HCT116 (cell line): ENCODE data around the gene RASL10A. TPM values are rescaled to one million over a fixed set of nuclear protein-coding genes. Genes with fewer than 3 reads are reported as not detected.

Experiments
- ATAC-seq: fragments of 200-7000 bp; cut with Tn5 transposase; 2 replicates; pipeline ENCODE4 v1.9.1; 2020; ENCODE audit warnings: mild to moderate bottlenecking, moderate library complexity
- BruUV-seq: library from RNA; stranded (reverse); fragments of 400-500 nt; replicated peaks from 2 replicates; lab custom pipeline; 2021; lab: Mats Ljungman, UMichigan
- CTCF ChIA-PET: fragments of 300-600 bp; sonication (Branson Sonifier 250); formaldehyde crosslinking; loops from one replicate; lab custom pipeline; 2021; ENCODE audit warnings: antibody characterized with exemption; lab: Charles Lee
- POLR2A ChIA-PET: fragments of 300-600, 350-600 bp; sonication (Branson Sonifier 250); formaldehyde crosslinking; loops from one replicate; lab custom pipeline; 2021; ENCODE audit warnings: antibody characterized with exemption; lab: Charles Lee
- RAD21 ChIA-PET, 2 experiments: fragments of 300-600 bp; sonication (Branson Sonifier 250); formaldehyde crosslinking; loops; one replicate each; lab custom pipeline; 2023; ENCODE audit warnings: low total read pairs in 2 of 2; ENCODE audit not compliant: uncharacterized antibody in 2 of 2, unreplicated experiment in 2 of 2, low non-redundant PET in 1 of 2; lab: Charles Lee
- DNase-seq: peaks from one replicate; pipeline ENCODE4 v3.0.0-alpha.2; 2010; ENCODE audit warnings: low read depth, low spot score
- H2AFZ ChIP-seq: fragments of 200-600 bp; shearing (Covaris generic), sonication (generic); 2 replicates; pipeline ENCODE4 v1.6.1; 2017; ENCODE audit warnings: low read depth, mixed run types, mixed read lengths, antibody characterized with exemption, low read length; ENCODE audit not compliant: poor library complexity, severe bottlenecking
- H3K27ac ChIP-seq: 2 replicates; pipeline ENCODE4 v1.5.1; 2012; ENCODE audit warnings: low read depth, low read length
- H3K27me3 ChIP-seq: fragments of 200-600 bp; sonication (generic); 2 replicates; pipeline ENCODE4 v1.6.1; 2016; ENCODE audit warnings: mixed run types, low read length, mixed read lengths; ENCODE audit not compliant: insufficient read depth
- H3K36me3 ChIP-seq, 2 experiments: fragments of 200-500 bp in 1 of 2; fragments of 200-600 bp in 1 of 2; sonication (Bioruptor generic) in 1 of 2; sonication (generic) in 1 of 2; 2 replicates each; pipeline versions ENCODE4 v1.5.1 to v1.6.1; 2014 to 2016; ENCODE audit warnings: low read length in 2 of 2, inconsistent platforms in 1 of 2, mixed read lengths in 1 of 2, mixed run types in 1 of 2; ENCODE audit not compliant: insufficient read depth in 2 of 2, control insufficient read depth in 1 of 2
- H3K4me1 ChIP-seq, 2 experiments: fragments of 200-600 bp in 1 of 2; sonication (generic) in 1 of 2; 2 replicates each; pipeline versions ENCODE4 v1.5.1 to v1.6.1; 2012 to 2017; ENCODE audit warnings: low read length in 2 of 2, inconsistent platforms in 1 of 2, mild to moderate bottlenecking in 1 of 2, mixed read lengths in 1 of 2, mixed run types in 1 of 2, moderate library complexity in 1 of 2; ENCODE audit not compliant: insufficient read depth in 2 of 2, control insufficient read depth in 1 of 2
- H3K4me2 ChIP-seq: fragments of 200-600 bp; sonication (generic); 2 replicates; pipeline ENCODE4 v1.6.1; 2017; ENCODE audit warnings: mixed run types, low read length, mixed read lengths
- H3K4me3 ChIP-seq, 2 experiments: fragments of 200-600 bp in 1 of 2; sonication (generic) in 1 of 2; replicated peaks in 1 of 2; 2 replicates each; pipeline ENCODE4 v1.5.1; 2011 to 2016; ENCODE audit warnings: low read length in 2 of 2, control low read depth in 1 of 2, low read depth in 1 of 2, mild to moderate bottlenecking in 1 of 2, mixed read lengths in 1 of 2, mixed run types in 1 of 2
- H3K79me2 ChIP-seq: fragments of 200-600 bp; sonication (generic); 2 replicates; pipeline ENCODE4 v1.6.1; 2017; ENCODE audit warnings: mild to moderate bottlenecking, mixed run types, low read length, moderate library complexity, mixed read lengths; ENCODE audit not compliant: insufficient read depth
- H3K9ac ChIP-seq: fragments of 200-600 bp; sonication (generic); 2 replicates; pipeline ENCODE4 v1.6.1; 2016; ENCODE audit warnings: low read length, mixed read lengths
- H3K9me2 ChIP-seq: fragments of 200-600 bp; sonication (generic), shearing (Covaris generic); 2 replicates; pipeline ENCODE4 v1.6.1; 2017; ENCODE audit warnings: mixed run types, mild to moderate bottlenecking, moderate library complexity; ENCODE audit not compliant: insufficient read depth
- H3K9me3 ChIP-seq, 2 experiments: fragments of 200-500 bp in 1 of 2; fragments of 200-600 bp in 1 of 2; sonication (Bioruptor generic) in 1 of 2; sonication (generic) in 1 of 2; 2 replicates each; pipeline ENCODE4 v1.6.1; 2014 to 2017; ENCODE audit warnings: low read length in 2 of 2, mixed read lengths in 2 of 2, inconsistent platforms in 1 of 2, low read depth in 1 of 2, mild to moderate bottlenecking in 1 of 2, mixed run types in 1 of 2, moderate library complexity in 1 of 2; ENCODE audit not compliant: control insufficient read depth in 1 of 2, insufficient read depth in 1 of 2
- H4K20me1 ChIP-seq: fragments of 200-600 bp; sonication (generic), shearing (Covaris generic); 2 replicates; pipeline ENCODE4 v1.6.1; 2017; ENCODE audit warnings: mixed run types, mild to moderate bottlenecking, moderate library complexity; ENCODE audit not compliant: insufficient read depth
- CEBPB ChIP-seq: IDR thresholded peaks from 2 replicates; pipeline ENCODE4 v1.6.1; 2012; ENCODE audit warnings: low read depth
- EZH2 ChIP-seq: fragments of 200-600 bp; sonication (generic); IDR thresholded peaks from 2 replicates; pipeline ENCODE4 v1.6.1; 2017; ENCODE audit warnings: antibody characterized with exemption, mixed run types
- EZH2phosphoT487 ChIP-seq: fragments of 200-600 bp; IDR thresholded peaks from 2 replicates; pipeline ENCODE4 v1.6.1; 2018; ENCODE audit warnings: antibody characterized with exemption, borderline replicate concordance
- FOSL1 ChIP-seq: IDR thresholded peaks from 2 replicates; pipeline ENCODE4 v1.6.1; 2012; ENCODE audit warnings: low read depth
- JUND ChIP-seq: IDR thresholded peaks from 2 replicates; pipeline ENCODE4 v1.6.1; 2012
- RAD21 ChIP-seq: IDR thresholded peaks from 2 replicates; pipeline ENCODE4 v1.6.1; 2012; ENCODE audit warnings: low read depth, mild to moderate bottlenecking
- SP1 ChIP-seq: IDR thresholded peaks from 2 replicates; pipeline ENCODE4 v1.6.1; 2012; ENCODE audit warnings: low read depth
- SRF ChIP-seq: IDR thresholded peaks from 2 replicates; pipeline ENCODE4 v1.6.1; 2012; ENCODE audit warnings: low read depth
- YY1 ChIP-seq: IDR thresholded peaks from 2 replicates; pipeline ENCODE4 v1.6.1; 2011; ENCODE audit warnings: low read length, low read depth, moderate library complexity, mild to moderate bottlenecking; ENCODE audit not compliant: insufficient replicate concordance; ENCODE audit errors: extremely low read depth
- ZFX ChIP-seq: fragments of 450-650 bp; IDR thresholded peaks from 2 replicates; pipeline ENCODE4 v1.6.1; 2017
- intact Hi-C: fragments of 100-400 bp; cut with micrococcal nuclease; formaldehyde crosslinking; loops from 2 replicates; pipeline ENCODE4 v1.10.0; 2022
- total RNA-seq: library from RNA; stranded (reverse); gene quantifications from one replicate; pipeline ENCODE4 v1.2.1, GENCODE V29; 2021; ENCODE audit not compliant: unreplicated experiment
- TF ChIP-seq, protein P1 (sequence below): IDR thresholded peaks from 2 replicates; pipeline ENCODE4 v1.6.1; 2012
- TF ChIP-seq, protein P2 (sequence below): IDR thresholded peaks from 2 replicates; pipeline ENCODE4 v1.6.1; 2012; ENCODE audit warnings: low read depth

Gene RASL10A
- total RNA-seq, 1 experiment from 2014 or later = 0.96 TPM

GRCh38 chr22:29351042-29351441 is 35.5 kb upstream of the RASL10A start (continued):
- TF ChIP-seq, protein P1, sequence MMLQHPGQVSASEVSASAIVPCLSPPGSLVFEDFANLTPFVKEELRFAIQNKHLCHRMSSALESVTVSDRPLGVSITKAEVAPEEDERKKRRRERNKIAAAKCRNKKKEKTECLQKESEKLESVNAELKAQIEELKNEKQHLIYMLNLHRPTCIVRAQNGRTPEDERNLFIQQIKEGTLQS = no peak

DNA sequence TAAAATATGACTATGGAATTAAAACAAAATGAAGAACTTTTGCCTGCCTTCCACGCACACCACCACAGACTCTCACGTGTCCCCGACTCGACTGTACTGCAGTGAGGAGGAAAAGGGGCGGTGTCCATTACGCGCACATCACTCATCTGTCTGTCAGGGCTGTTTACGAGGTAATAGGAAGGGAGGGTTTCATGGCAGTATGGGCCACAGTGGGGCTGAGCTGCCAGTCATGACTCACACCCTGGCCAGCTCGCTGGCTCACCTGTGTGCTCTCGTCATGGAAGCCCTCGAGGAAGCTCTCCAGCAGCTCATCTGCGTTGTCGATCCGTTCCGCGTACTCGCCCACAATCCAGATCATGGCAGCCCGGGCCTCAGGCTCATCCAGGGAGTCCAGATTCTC is 33.5 kb upstream of the RASL10A start:
- ATAC-seq = peak; percentile 42
- TF ChIP-seq RAD21 (no peak), SP1 (peak; percentile 18; the same call in 1 of the 2 replicates), SRF (no peak), ZFX (no peak), CEBPB (no peak), EZH2phosphoT487 (no peak), EZH2 (no peak), JUND (0 out of 2 replicates have a peak, but pooled peaks have one; percentile 32), FOSL1 (0 out of 2 replicates have a peak, but pooled peaks have one; percentile 13), YY1 (no peak)
- TF ChIP-seq, protein P2, sequence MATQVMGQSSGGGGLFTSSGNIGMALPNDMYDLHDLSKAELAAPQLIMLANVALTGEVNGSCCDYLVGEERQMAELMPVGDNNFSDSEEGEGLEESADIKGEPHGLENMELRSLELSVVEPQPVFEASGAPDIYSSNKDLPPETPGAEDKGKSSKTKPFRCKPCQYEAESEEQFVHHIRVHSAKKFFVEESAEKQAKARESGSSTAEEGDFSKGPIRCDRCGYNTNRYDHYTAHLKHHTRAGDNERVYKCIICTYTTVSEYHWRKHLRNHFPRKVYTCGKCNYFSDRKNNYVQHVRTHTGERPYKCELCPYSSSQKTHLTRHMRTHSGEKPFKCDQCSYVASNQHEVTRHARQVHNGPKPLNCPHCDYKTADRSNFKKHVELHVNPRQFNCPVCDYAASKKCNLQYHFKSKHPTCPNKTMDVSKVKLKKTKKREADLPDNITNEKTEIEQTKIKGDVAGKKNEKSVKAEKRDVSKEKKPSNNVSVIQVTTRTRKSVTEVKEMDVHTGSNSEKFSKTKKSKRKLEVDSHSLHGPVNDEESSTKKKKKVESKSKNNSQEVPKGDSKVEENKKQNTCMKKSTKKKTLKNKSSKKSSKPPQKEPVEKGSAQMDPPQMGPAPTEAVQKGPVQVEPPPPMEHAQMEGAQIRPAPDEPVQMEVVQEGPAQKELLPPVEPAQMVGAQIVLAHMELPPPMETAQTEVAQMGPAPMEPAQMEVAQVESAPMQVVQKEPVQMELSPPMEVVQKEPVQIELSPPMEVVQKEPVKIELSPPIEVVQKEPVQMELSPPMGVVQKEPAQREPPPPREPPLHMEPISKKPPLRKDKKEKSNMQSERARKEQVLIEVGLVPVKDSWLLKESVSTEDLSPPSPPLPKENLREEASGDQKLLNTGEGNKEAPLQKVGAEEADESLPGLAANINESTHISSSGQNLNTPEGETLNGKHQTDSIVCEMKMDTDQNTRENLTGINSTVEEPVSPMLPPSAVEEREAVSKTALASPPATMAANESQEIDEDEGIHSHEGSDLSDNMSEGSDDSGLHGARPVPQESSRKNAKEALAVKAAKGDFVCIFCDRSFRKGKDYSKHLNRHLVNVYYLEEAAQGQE = no peak
- TF ChIP-seq, all 23 proteins: peak for 3
- H3K9me2 ChIP-seq = no peaks in the 10 kb centered on the region
- H3K4me2 ChIP-seq = peak overlapping the region; percentile 39; the same call in 1 of the 2 replicates
- intact Hi-C loops = no loop called here
- H3K4me1 ChIP-seq = peaks cover 15 to 19% of the 10 kb centered on the region in 2 experiments
- no peaks in the 10 kb centered on the region for H3K79me2 ChIP-seq
- no peak overlapping the region for H2AFZ ChIP-seq
- no peaks in the 10 kb centered on the region for H3K27me3 ChIP-seq
- no peak overlapping the region for H3K4me3 ChIP-seq
- no peaks in the 10 kb centered on the region for H3K9me3 ChIP-seq
- peaks cover 14 to 40% of the 10 kb centered on the region in 2 experiments; a peak in 3 of 4 replicates for H3K36me3 ChIP-seq
- BruUV-seq = no TSS peak
- no peak overlapping the region for H3K9ac ChIP-seq
- ChIA-PET POLR2A (no interaction called here), RAD21 (interaction anchor here in 1 of 2 experiments (0.6 kb wide), 1 partner anchor 42 kb away, joined by 3 read pairs; no protein-coding TSS in a partner anchor), CTCF (no interaction called here)
- DNase-seq = no peak
- H3K27ac ChIP-seq = no peak overlapping the region
- no peaks in the 10 kb centered on the region for H4K20me1 ChIP-seq
